A673 (cell line): Measurements from ENCODE around the gene RBM14. TPM values are rescaled to one million over a fixed set of nuclear protein-coding genes. Genes with fewer than 3 reads are reported as not detected.
"Not testable (repeated sequence)": the region's sequence is repeated elsewhere in the genome, so short reads cannot be mapped to it uniquely, and the experiment has no call there.

Experiments
- BruUV-seq: library from RNA; stranded (reverse); fragments of 400-500 nt; replicated peaks from 2 replicates; lab custom pipeline; 2021; lab: Mats Ljungman, UMichigan
- CTCF ChIA-PET: fragments of 300-600 bp; sonication (Branson Sonifier 250); formaldehyde crosslinking; loops from one replicate; lab custom pipeline; 2022; ENCODE audit warnings: antibody characterized with exemption; lab: Charles Lee
- POLR2A ChIA-PET: fragments of 300-600 bp; sonication (Branson Sonifier 250); formaldehyde crosslinking; loops from one replicate; lab custom pipeline; 2022; ENCODE audit warnings: antibody characterized with exemption; ENCODE audit not compliant: low non-redundant PET; lab: Charles Lee
- DNase-seq: peaks from one replicate; pipeline ENCODE4 v3.0.0-alpha.2; 2015; ENCODE audit warnings: low spot score
- H3K27ac ChIP-seq: fragments of 200-600 bp; sonication (generic); 2 replicates; pipeline ENCODE4 v1.5.1; 2016; ENCODE audit warnings: mixed run types, low read depth, mild to moderate bottlenecking, mixed read lengths, antibody characterized with exemption, low read length; ENCODE audit not compliant: poor library complexity, severe bottlenecking
- H3K27me3 ChIP-seq: fragments of 200-600 bp; sonication (generic); replicated peaks from 2 replicates; pipeline ENCODE4 v1.6.1; 2017; ENCODE audit warnings: mixed run types, low read depth, mild to moderate bottlenecking, mixed read lengths, antibody characterized with exemption, low read length; ENCODE audit not compliant: insufficient read depth, poor library complexity
- H3K36me3 ChIP-seq: fragments of 200-600 bp; sonication (generic); 2 replicates; pipeline ENCODE4 v1.6.1; 2016; ENCODE audit warnings: mixed run types, mild to moderate bottlenecking, mixed read lengths, antibody characterized with exemption, low read length; ENCODE audit not compliant: insufficient read depth, poor library complexity, severe bottlenecking
- H3K4me1 ChIP-seq: fragments of 200-600 bp; sonication (generic); 2 replicates; pipeline ENCODE4 v1.6.1; 2017; ENCODE audit warnings: mixed run types, mild to moderate bottlenecking, mixed read lengths, antibody characterized with exemption, low read length; ENCODE audit not compliant: insufficient read depth, poor library complexity, severe bottlenecking
- H3K4me3 ChIP-seq: fragments of 200-600 bp; sonication (generic); 2 replicates; pipeline ENCODE4 v1.5.1; 2016; ENCODE audit warnings: low read depth, mixed run types, mild to moderate bottlenecking, mixed read lengths, low read length; ENCODE audit not compliant: poor library complexity, severe bottlenecking
- H3K9me3 ChIP-seq: fragments of 200-600 bp; sonication (generic); 2 replicates; pipeline ENCODE4 v1.6.1; 2016; ENCODE audit warnings: mixed run types, low read depth, mild to moderate bottlenecking, mixed read lengths, antibody characterized with exemption, low read length; ENCODE audit not compliant: poor library complexity, severe bottlenecking
- CTCF ChIP-seq: fragments of 300-800, 200-600 bp; sonication (generic); conservative IDR thresholded peaks from 2 replicates; pipeline ENCODE4 v1.5.1; 2017; ENCODE audit warnings: low read depth, mild to moderate bottlenecking, antibody characterized with exemption, low read length, moderate library complexity, mixed read lengths
- EZH2 ChIP-seq: fragments of 200-600 bp; sonication (generic); IDR thresholded peaks from 2 replicates; pipeline ENCODE4 v1.6.1; 2017; ENCODE audit warnings: borderline replicate concordance, low read depth, mild to moderate bottlenecking, mixed read lengths, antibody characterized with exemption, low read length; ENCODE audit not compliant: poor library complexity, severe bottlenecking
- intact Hi-C: fragments of 100-400 bp; cut with micrococcal nuclease; formaldehyde crosslinking; loops from one replicate; pipeline ENCODE4 v1.10.0; 2022; ENCODE audit not compliant: unreplicated experiment
- total RNA-seq: library from RNA; stranded (reverse); gene quantifications from 2 replicates; pipeline ENCODE4 v1.2.3, GENCODE V29; 2021

RBM14 gene
- total RNA-seq, 1 experiment from 2014 or later: 162 TPM

- no peaks in the 10 kb centered on the region for H3K27me3 ChIP-seq
- H3K27ac ChIP-seq: no peak overlapping the region
- no peak overlapping the region for H3K4me3 ChIP-seq
- H3K36me3 ChIP-seq: no peaks in the 10 kb centered on the region
- ChIA-PET CTCF (interaction anchor here (0.5 to 2.5 kb wide), 3 partner anchors 8 to 252 kb away, joined by 3 to 9 read pairs (median 3); no protein-coding TSS in a partner anchor), POLR2A (no interaction called here)
- no peak for DNase-seq
- H3K4me1 ChIP-seq: no peaks in the 10 kb centered on the region
- no TSS peak for BruUV-seq
- no peak for TF ChIP-seq CTCF
- intact Hi-C loops: no loop called here
- no peaks in the 10 kb centered on the region for H3K9me3 ChIP-seq
Observed at GRCh38 chr11:66581261-66581660, 35.2 kb upstream of the RBM14 start.

GRCh38 chr11:66582565-66583147 is 33.8 kb upstream of the RBM14 start:
- H3K27me3 ChIP-seq, CTCF ChIA-PET, H3K36me3 ChIP-seq, H3K4me1 ChIP-seq, POLR2A ChIA-PET, H3K9me3 ChIP-seq, intact Hi-C loops, DNase-seq, H3K4me3 ChIP-seq, BruUV-seq, H3K27ac ChIP-seq: not testable (repeated sequence)

GRCh38 chr11:66585447-66585846 is 31.0 kb upstream of the RBM14 start:
- BruUV-seq, POLR2A ChIA-PET, H3K4me3 ChIP-seq, H3K4me1 ChIP-seq, H3K9me3 ChIP-seq, DNase-seq, intact Hi-C loops, H3K27me3 ChIP-seq, H3K27ac ChIP-seq, CTCF ChIA-PET, H3K36me3 ChIP-seq: not testable (repeated sequence)

GRCh38 chr11:66586136-66586535 is 30.3 kb upstream of the RBM14 start:
- Histone ChIP-seq H3K4me1 (no peaks in the 10 kb centered on the region), H3K9me3 (no peaks in the 10 kb centered on the region), H3K36me3 (no peaks in the 10 kb centered on the region), H3K27me3 (no peaks in the 10 kb centered on the region), H3K27ac (no peak overlapping the region), H3K4me3 (no peak overlapping the region)
- no peak for DNase-seq
- POLR2A ChIA-PET: no interaction called here
- CTCF ChIA-PET: no interaction called here
- TF ChIP-seq CTCF: no peak
- no peak for TF ChIP-seq EZH2
- no TSS peak for BruUV-seq
- intact Hi-C loops: no loop called here

- CTCF ChIA-PET, H3K36me3 ChIP-seq, POLR2A ChIA-PET, H3K4me1 ChIP-seq, BruUV-seq, DNase-seq, H3K9me3 ChIP-seq, intact Hi-C loops, H3K27ac ChIP-seq, H3K4me3 ChIP-seq, H3K27me3 ChIP-seq: not testable (repeated sequence)
Observed at GRCh38 chr11:66589315-66589714, 27.1 kb upstream of the RBM14 start.
